ENCODE results near the gene KCNS1.
"Not testable (repeated sequence)": the region's sequence is repeated elsewhere in the genome, so short reads cannot be mapped to it uniquely, and the experiment has no call there.

KCNS1 gene

GRCh38 chr20:45100563-45101245 is at the start of gene KCNS1:
Gene KCNS1 (minus strand): TSS chr20:45101127. CDS start chr20:45099236, 1,891 bp downstream.
- peak within 1 kb of the TSS; percentile 40 for H3K4me3 ChIP-seq (ENCODE audit: low read depth, low read length)
- TF ChIP-seq, protein P1, sequence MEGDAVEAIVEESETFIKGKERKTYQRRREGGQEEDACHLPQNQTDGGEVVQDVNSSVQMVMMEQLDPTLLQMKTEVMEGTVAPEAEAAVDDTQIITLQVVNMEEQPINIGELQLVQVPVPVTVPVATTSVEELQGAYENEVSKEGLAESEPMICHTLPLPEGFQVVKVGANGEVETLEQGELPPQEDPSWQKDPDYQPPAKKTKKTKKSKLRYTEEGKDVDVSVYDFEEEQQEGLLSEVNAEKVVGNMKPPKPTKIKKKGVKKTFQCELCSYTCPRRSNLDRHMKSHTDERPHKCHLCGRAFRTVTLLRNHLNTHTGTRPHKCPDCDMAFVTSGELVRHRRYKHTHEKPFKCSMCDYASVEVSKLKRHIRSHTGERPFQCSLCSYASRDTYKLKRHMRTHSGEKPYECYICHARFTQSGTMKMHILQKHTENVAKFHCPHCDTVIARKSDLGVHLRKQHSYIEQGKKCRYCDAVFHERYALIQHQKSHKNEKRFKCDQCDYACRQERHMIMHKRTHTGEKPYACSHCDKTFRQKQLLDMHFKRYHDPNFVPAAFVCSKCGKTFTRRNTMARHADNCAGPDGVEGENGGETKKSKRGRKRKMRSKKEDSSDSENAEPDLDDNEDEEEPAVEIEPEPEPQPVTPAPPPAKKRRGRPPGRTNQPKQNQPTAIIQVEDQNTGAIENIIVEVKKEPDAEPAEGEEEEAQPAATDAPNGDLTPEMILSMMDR (IDR thresholded peaks at IDR 0.05; ENCODE audit: low read depth, low read length), result 0 out of 2 replicates have a peak, but pooled peaks have one; percentile 6

DNA sequence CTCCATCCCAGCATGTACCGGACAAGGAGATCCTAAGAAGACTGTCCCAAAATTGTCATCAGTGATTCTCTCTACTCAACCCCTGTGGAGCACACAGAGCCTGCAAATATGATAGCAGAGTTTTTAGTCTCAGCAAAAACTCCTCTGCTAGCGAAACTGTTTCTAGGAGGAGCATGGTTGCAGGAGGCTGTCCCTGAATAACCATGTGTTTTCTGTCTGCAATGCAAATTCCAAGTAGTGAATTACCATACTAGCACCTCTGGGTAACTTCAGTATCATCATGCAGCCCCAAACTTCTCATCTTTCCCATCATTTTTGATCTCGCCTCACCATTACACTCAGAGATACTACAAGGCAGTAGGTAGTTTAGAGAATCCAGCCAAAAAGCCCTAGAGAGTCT is 48.1 kb upstream of the KCNS1 start:
- TF ChIP-seq, protein P1 (IDR thresholded peaks at IDR 0.05; ENCODE audit: low read depth, low read length), result no peak
- H3K4me3 ChIP-seq (ENCODE audit: low read depth, low read length), result no peak overlapping the region

- TF ChIP-seq, protein P1 (IDR thresholded peaks at IDR 0.05; ENCODE audit: low read depth, low read length), result no peak
These were observed 39.9 kb upstream of the KCNS1 start for GRCh38 chr20:45140836-45141235.

DNA sequence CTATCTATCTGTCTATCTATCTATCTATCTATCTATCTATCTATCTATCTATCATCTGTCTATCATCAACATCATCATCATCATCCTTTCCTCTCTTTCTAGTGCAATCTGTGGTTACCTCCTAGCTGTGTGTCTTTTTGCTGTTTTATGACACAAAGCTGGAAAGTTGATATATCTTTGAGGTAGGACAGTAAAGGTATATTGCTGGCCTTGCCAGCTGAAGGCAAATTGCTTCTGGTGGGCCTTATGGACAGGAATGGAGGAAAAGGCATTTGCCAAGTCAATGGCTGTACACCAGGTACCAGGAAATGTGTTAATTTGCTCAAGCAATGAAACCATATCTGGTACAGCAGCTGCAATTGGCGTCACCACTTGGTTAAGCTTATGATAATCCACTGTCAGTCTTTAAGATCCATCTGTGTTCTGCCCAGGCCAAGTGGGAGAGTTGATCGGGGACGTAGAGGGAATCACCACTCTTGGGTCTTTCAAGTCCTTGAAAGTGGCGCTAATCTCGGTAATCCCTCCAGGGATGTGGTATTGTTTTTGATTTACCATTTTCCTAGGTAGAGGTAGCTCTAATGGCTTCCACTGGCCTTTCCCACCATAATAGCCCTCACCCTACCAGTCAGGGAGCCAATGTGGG is 38.9 kb upstream of the KCNS1 start:
- not testable (repeated sequence) for H3K4me3 ChIP-seq (ENCODE audit: low read depth, low read length)

More at GRCh38 chr20:45140836-45141235, 39.9 kb upstream of the KCNS1 start:
- no peak overlapping the region for H3K4me3 ChIP-seq (ENCODE audit: low read depth, low read length)

DNA sequence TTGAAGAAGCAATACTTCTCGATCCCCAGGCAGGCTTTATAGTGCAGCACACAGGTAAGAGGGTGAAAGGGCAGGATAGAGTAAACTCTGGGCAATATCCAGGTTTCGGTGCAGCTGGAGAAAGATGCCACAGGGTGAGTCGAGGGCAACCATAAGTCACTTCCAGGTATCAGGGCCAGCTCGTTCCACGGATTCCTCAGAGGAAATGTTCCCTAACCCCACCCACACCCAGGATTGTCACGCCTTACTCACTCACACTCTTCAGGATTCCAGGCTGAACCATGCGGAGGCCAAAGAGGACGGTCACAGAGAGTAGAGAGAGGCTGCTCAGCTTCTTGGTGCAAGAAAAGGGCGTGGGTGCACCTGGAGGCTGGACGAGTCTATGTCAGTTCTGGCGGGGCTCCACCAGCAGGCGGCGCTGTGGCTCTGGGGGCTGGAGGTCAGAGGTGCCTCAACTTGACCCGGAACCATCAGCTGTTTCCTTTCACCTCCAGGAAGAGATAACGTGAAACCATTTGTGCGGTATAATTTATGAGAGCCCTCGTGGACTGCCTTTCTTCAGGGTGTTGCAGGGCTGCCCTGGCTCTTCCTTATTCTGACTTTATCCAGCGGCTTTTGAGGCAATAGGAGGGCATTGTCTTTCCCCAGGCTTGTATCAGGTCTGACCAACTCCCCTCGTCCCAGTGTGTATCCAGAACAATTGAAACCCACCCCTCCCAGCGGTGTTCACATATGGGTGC is 37.8 kb upstream of the KCNS1 start:
- no peak overlapping the region for H3K4me3 ChIP-seq (ENCODE audit: low read depth, low read length)
- TF ChIP-seq, protein P1 (IDR thresholded peaks at IDR 0.05; ENCODE audit: low read depth, low read length), result peak; percentile 70

DNA sequence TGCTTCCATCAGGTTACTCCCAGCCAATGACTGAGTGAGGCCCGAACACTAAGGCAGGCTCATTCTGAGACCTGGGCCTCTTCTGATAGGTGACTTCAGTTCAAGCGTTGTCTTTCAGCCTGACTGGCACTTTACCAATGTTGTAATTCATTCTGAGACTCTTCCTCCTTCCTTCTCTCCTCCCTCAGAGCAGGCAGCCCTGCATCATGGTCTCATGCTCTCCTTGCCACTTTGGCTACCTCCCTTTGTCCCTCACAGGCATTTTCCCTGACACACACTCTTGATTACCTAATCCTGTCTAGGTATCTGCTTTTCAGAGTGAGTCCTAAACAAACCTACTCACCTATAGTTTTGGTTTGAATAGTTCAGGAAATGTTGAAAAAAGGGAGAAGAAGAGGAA is 36.0 kb upstream of the KCNS1 start:
- no peak overlapping the region for H3K4me3 ChIP-seq (ENCODE audit: low read depth, low read length)
- TF ChIP-seq, protein P1 (IDR thresholded peaks at IDR 0.05; ENCODE audit: low read depth, low read length), result no peak

- TF ChIP-seq, protein P1 (IDR thresholded peaks at IDR 0.05; ENCODE audit: low read depth, low read length), result no peak
- no peak overlapping the region for H3K4me3 ChIP-seq (ENCODE audit: low read depth, low read length)
These were observed 27.2 kb upstream of the KCNS1 start for GRCh38 chr20:45128099-45128498.
